ENCODE measurements around the gene POLR3GL.
"Not testable (repeated sequence)": the region's sequence is repeated elsewhere in the genome, so short reads cannot be mapped to it uniquely, and the experiment has no call there.

The POLR3GL gene

GRCh38 chr1:146020058-146021049 lies 55.9 kb downstream of the POLR3GL start:
- DNase-seq (ENCODE audit: low spot score): no peak

GRCh38 chr1:146021050-146021445 lies 56.6 kb downstream of the POLR3GL start:
- DNase-seq (ENCODE audit: low spot score): no peak

GRCh38 chr1:146021622-146022402 lies 57.3 kb downstream of the POLR3GL start, which contains the start of gene HJV:
Gene HJV, minus strand, starts transcription at chr1:146021735. Its CDS starts 1,504 bp downstream, at chr1:146020231.
- no peak for DNase-seq (ENCODE audit: low spot score)

- no peak for DNase-seq (ENCODE audit: low spot score)
These were observed 58.1 kb downstream of the POLR3GL start for GRCh38 chr1:146022403-146023127.

- DNase-seq (ENCODE audit: low spot score): not testable (repeated sequence)
These were observed 61.5 kb downstream of the POLR3GL start for GRCh38 chr1:146025787-146026495.

GRCh38 chr1:146026650-146027049 lies 62.2 kb downstream of the POLR3GL start:
- not testable (repeated sequence) for DNase-seq (ENCODE audit: low spot score)

Measured in CD4-positive, alpha-beta T cell treated with Interleukin-2 at 100 ng/mL for 4 hours (primary cell).